GM18951 (cell line): ENCODE measurements around the gene B4GALT6.

Experiments used
- POLR2A ChIP-seq: IDR thresholded peaks from 4 replicates; pipeline ENCODE4 v1.6.1; 2011; ENCODE audit warnings: mild to moderate bottlenecking; ENCODE audit not compliant: insufficient read length, insufficient read depth; ENCODE audit errors: extremely low read depth
- in situ Hi-C: fragments of 300-500 bp; cut with MboI; formaldehyde crosslinking; loops from one replicate; pipeline ENCODE4 v1.12.0; 2022; ENCODE audit warnings: low sequenced_read_pairs, mixed read lengths, inconsistent platforms; ENCODE audit not compliant: unreplicated experiment

B4GALT6 gene

GRCh38 chr18:31577195-31577594 is 107.2 kb downstream of the B4GALT6 start:
- in situ Hi-C loops: no loop called here

GRCh38 chr18:31576670-31577069 is 107.7 kb downstream of the B4GALT6 start:
- in situ Hi-C loops: no loop called here
- TF ChIP-seq POLR2A: no peak

More at GRCh38 chr18:31577195-31577594, 107.2 kb downstream of the B4GALT6 start:
- TF ChIP-seq POLR2A: no peak

- in situ Hi-C loops: no loop called here
- TF ChIP-seq POLR2A: no peak
Observed at GRCh38 chr18:31575515-31576257, 108.7 kb downstream of the B4GALT6 start.

- TF ChIP-seq POLR2A: no peak
- in situ Hi-C loops: no loop called here
Observed at GRCh38 chr18:31574359-31574758, 110.0 kb downstream of the B4GALT6 start.
